Measurements from ENCODE around the gene TRAM2. TPM values are rescaled to one million over a fixed set of nuclear protein-coding genes. Genes with fewer than 3 reads are reported as not detected.

Gene TRAM2
- total and polyA plus RNA-seq, 2 of the 13 experiments (the other 11 are each of a cell fraction or from before 2014, with no cell fraction given): 49.1 to 72.5 TPM

- Histone ChIP-seq H3K9me3 (ENCODE audit: low read length) (no peaks in the 10 kb centered on the region), H3K27ac (ENCODE audit: extremely low read length, insufficient read depth, low read length) (no peak overlapping the region), H2AFZ (ENCODE audit: low read length) (no peak overlapping the region), H3K27me3 (ENCODE audit: control insufficient read depth in 1 of 2, insufficient read depth in 2 of 2, low read length in 2 of 2) (no peaks in the 10 kb centered on the region), H3K4me2 (ENCODE audit: low read depth, low read length) (no peak overlapping the region), H3K36me3 (replicated peaks in 1 of 2; ENCODE audit: control insufficient read depth in 1 of 2, insufficient read depth in 2 of 2, low read length in 2 of 2) (peaks cover 22 to 54% of the 10 kb centered on the region in 2 experiments), H3K4me1 (ENCODE audit: insufficient read depth, low read length) (peaks cover 24% of the 10 kb centered on the region), H3K79me2 (ENCODE audit: insufficient read depth, low read length) (peaks cover 31% of the 10 kb centered on the region), H3K9ac (ENCODE audit: insufficient read depth, low read depth, low read length) (no peak overlapping the region), H4K20me1 (ENCODE audit: insufficient read depth, low read length) (0 out of 2 replicates have a peak, but pooled peaks cover 3% of the 10 kb centered on the region), H3K4me3 (replicated peaks in 1 of 3; ENCODE audit: insufficient read depth in 1 of 3, low read depth in 2 of 3, low read length in 3 of 3) (no peak overlapping the region)
- ChIA-PET CTCF (ENCODE audit: low intra/inter-chr PET ratio, low total read pairs) (no interaction called here), POLR2A (no interaction called here)
- no peak for FAIRE-seq
- BruUV-seq (replicated peaks): no TSS peak
- WGBS (ENCODE audit: low lambda C conversion rate): 88% methylated on average over 4 of the region's 4 CpGs
- no peak for DNase-seq (ENCODE audit: low spot score)
- no peak for ATAC-seq
- in situ Hi-C loops (cut with HindIII; ENCODE audit: extremely low pct_ligation_motif_present, low pct_unique_long_range_greater_than_20kb) (no loop called here), intact Hi-C loops (cut with micrococcal nuclease; ENCODE audit: unreplicated experiment) (no loop called here)
- TF ChIP-seq LBX2 (CRISPR knock-in tag; IDR thresholded peaks at IDR 0.05; ENCODE audit: borderline replicate concordance): no peak
- no peak for TF ChIP-seq RXRA (CRISPR knock-in tag; IDR thresholded peaks at IDR 0.05)
- no peak for TF ChIP-seq RNF219 (CRISPR knock-in tag; IDR thresholded peaks at IDR 0.05)
- TF ChIP-seq PBX2 (CRISPR knock-in tag; IDR thresholded peaks at IDR 0.05): no peak
- no peak for TF ChIP-seq TRAFD1 (CRISPR knock-in tag; IDR thresholded peaks at IDR 0.05; ENCODE audit: borderline replicate concordance)
- TF ChIP-seq HINFP (CRISPR knock-in tag; IDR thresholded peaks at IDR 0.05; ENCODE audit: low read depth): no peak
- TF ChIP-seq MTERF4 (CRISPR knock-in tag; IDR thresholded peaks at IDR 0.05): no peak
- TF ChIP-seq TAF1 (CRISPR knock-in tag; IDR thresholded peaks at IDR 0.05): no peak
- no peak for TF ChIP-seq ZNF510 (CRISPR knock-in tag; IDR thresholded peaks at IDR 0.05; ENCODE audit: low read depth)
- no peak for TF ChIP-seq ZNF121 (CRISPR knock-in tag; IDR thresholded peaks at IDR 0.05)
- TF ChIP-seq PRPF4 (IDR thresholded peaks at IDR 0.05; ENCODE audit: low read depth, low read length, poor library complexity, severe bottlenecking): no peak
- TF ChIP-seq ZNF414 (CRISPR knock-in tag; IDR thresholded peaks at IDR 0.05): no peak
- no peak for TF ChIP-seq RBFOX2 (IDR thresholded peaks at IDR 0.05; ENCODE audit: low read depth, low read length)
- TF ChIP-seq THRA (CRISPR knock-in tag; IDR thresholded peaks at IDR 0.05; ENCODE audit: borderline replicate concordance): no peak
These were observed 50.2 kb downstream of the TRAM2 start for GRCh38 chr6:52526634-52527033.

Data from HepG2 (cell line).